ENCODE measurements around the gene CMTM5.

CMTM5 gene

DNA sequence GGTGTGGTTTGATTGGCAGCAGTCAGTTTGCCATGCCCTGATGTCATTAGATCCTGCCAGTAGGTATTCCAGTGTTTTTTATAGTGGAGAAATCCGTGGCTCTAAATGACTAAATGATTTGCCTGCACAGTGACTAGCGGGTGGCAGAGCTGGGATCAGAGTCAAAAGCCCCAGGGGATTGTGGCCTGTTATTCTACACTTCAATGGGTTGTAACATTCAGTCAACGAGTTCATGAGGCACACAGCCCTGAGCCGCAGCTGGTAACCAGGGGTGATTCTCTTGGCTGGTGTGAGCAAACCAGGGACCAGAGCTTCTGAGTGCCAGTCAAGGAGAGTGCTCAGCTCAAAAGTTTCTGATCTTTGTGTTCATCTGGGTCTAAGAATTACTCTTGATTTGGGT is 29.4 kb downstream of the CMTM5 start:
- Histone ChIP-seq H3K4me3 (ENCODE audit: low read depth in 1 of 2, low read length in 2 of 2) (no peak overlapping the region), H3K4me2 (ENCODE audit: insufficient read depth, low read length) (no peak overlapping the region), H3K79me2 (ENCODE audit: insufficient read depth, low read length) (no peaks in the 10 kb centered on the region), H3K4me1 (ENCODE audit: insufficient read depth, low read length) (no peaks in the 10 kb centered on the region), H4K20me1 (ENCODE audit: insufficient read depth, low read length) (no peaks in the 10 kb centered on the region; the same call in 1 of the 2 replicates), H3K27ac (ENCODE audit: low read length) (no peak overlapping the region), H2AFZ (ENCODE audit: low read depth, low read length) (no peak overlapping the region), H3K36me3 (ENCODE audit: insufficient read depth, low read length) (no peaks in the 10 kb centered on the region), H3K27me3 (ENCODE audit: insufficient read depth, low read length, poor library complexity) (peaks cover 33% of the 10 kb centered on the region), H3K9ac (ENCODE audit: low read depth, low read length) (no peak overlapping the region), H3K9me3 (ENCODE audit: insufficient read depth, low read length, severe bottlenecking) (no peaks in the 10 kb centered on the region)
- no peak for TF ChIP-seq EZH2 (IDR thresholded peaks at IDR 0.05; ENCODE audit: borderline replicate concordance, low read depth, low read length, severe bottlenecking)
- TF ChIP-seq, protein P1, sequence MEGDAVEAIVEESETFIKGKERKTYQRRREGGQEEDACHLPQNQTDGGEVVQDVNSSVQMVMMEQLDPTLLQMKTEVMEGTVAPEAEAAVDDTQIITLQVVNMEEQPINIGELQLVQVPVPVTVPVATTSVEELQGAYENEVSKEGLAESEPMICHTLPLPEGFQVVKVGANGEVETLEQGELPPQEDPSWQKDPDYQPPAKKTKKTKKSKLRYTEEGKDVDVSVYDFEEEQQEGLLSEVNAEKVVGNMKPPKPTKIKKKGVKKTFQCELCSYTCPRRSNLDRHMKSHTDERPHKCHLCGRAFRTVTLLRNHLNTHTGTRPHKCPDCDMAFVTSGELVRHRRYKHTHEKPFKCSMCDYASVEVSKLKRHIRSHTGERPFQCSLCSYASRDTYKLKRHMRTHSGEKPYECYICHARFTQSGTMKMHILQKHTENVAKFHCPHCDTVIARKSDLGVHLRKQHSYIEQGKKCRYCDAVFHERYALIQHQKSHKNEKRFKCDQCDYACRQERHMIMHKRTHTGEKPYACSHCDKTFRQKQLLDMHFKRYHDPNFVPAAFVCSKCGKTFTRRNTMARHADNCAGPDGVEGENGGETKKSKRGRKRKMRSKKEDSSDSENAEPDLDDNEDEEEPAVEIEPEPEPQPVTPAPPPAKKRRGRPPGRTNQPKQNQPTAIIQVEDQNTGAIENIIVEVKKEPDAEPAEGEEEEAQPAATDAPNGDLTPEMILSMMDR (IDR thresholded peaks at IDR 0.05; ENCODE audit: borderline replicate concordance, extremely low read depth, low read length, poor library complexity, severe bottlenecking), result no peak
- no peak for DNase-seq
- ATAC-seq (ENCODE audit: insufficient read depth, low read depth), result peak; percentile 33; the same call in 1 of the 3 replicates

DNA sequence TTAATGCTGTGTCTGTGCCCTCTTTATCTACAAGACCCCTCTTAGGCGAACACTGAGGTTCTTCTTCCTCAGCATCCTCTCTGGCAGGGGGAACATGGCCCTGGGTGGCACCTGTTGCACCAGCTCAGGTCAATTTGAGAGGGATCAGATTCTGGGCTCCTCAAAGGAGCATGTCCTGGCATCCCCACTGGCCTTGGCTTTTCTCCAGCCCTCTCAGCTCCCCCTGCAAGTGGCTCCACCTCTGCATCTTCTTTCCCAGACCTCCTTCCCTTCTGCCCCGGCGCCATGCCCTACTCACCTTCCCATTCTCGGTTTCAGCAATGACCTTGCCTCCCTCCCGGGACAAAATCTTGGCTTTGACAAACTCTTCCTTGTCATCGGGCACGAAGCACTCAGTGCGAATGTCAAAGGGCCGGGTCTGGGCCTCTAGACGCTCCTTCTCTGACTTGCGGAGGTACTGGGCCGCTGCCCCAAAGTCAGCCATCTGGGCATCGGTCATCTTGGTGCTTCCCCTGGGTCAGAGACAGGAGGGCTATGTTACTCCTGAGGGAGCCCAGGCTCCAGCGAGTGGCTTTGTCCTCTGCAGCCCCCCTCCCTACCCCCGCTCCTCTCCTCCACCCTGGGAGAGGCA is 30.0 kb downstream of the CMTM5 start:
- ATAC-seq (ENCODE audit: insufficient read depth, low read depth), result no peak
- Histone ChIP-seq H3K4me2 (ENCODE audit: insufficient read depth, low read length) (no peak overlapping the region), H4K20me1 (ENCODE audit: insufficient read depth, low read length) (no peaks in the 10 kb centered on the region; the same call in none of the 2 replicates), H3K36me3 (ENCODE audit: insufficient read depth, low read length) (no peaks in the 10 kb centered on the region), H3K9ac (ENCODE audit: low read depth, low read length) (no peak overlapping the region), H2AFZ (ENCODE audit: low read depth, low read length) (no peak overlapping the region), H3K27me3 (ENCODE audit: insufficient read depth, low read length, poor library complexity) (peaks cover 33% of the 10 kb centered on the region), H3K4me3 (ENCODE audit: low read depth in 1 of 2, low read length in 2 of 2) (no peak overlapping the region), H3K27ac (ENCODE audit: low read length) (no peak overlapping the region), H3K9me3 (ENCODE audit: insufficient read depth, low read length, severe bottlenecking) (no peaks in the 10 kb centered on the region), H3K4me1 (ENCODE audit: insufficient read depth, low read length) (no peaks in the 10 kb centered on the region), H3K79me2 (ENCODE audit: insufficient read depth, low read length) (no peaks in the 10 kb centered on the region)
- no peak for DNase-seq
- TF ChIP-seq EZH2 (IDR thresholded peaks at IDR 0.05; ENCODE audit: borderline replicate concordance, low read depth, low read length, severe bottlenecking), result no peak
- TF ChIP-seq, protein P1 (IDR thresholded peaks at IDR 0.05; ENCODE audit: borderline replicate concordance, extremely low read depth, low read length, poor library complexity, severe bottlenecking), result no peak

DNA sequence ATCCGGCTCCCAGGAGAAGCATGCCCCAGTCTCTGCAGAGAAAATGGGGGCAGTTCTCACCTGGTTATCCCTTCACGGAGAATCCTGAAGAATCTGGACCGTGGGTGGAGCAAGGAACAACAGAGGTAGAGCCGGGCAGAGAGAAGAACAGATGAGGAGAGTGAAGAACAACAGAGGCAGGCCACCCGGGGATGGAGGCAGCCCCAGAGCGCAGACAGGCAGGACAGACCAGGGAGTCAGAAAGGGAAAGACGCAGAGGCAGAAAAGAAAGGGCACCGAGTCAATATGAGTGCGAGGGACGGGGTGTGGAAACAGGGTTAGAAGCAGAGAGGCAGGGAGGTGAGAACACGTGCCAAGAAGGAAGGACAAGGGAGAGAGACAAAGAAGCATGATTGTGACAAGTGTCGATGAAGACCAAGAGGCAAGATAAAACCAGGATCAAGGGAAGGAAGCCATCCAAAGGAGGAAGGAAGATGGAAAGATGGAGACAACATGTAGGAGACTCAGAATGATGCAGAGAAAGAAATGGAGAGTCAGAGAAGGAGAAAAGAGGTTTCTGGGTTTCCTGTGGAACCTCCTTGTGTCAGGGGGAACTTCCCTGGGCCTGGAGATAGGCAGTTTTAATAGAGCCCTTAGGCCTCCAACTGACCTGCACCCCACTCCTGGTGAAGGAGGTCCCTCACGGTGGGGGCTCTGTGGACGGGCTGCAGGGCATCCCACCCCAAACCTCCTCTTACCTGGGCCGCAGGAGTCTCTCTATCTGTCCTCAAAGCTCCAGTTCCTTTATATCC is 30.9 kb downstream of the CMTM5 start, which contains the start of gene MYH6:
TSS of gene MYH6 (minus strand) at position 758 of the 791 bp plus-strand sequence. CDS start 1,050 bp downstream, outside the sequence.
- Histone ChIP-seq H3K4me3 (ENCODE audit: low read depth in 1 of 2, low read length in 2 of 2) (no peak within 1 kb of the TSS), H3K36me3 (ENCODE audit: insufficient read depth, low read length) (no peaks in the 10 kb centered on the region), H4K20me1 (ENCODE audit: insufficient read depth, low read length) (no peaks in the 10 kb centered on the region; the same call in none of the 2 replicates), H3K27me3 (ENCODE audit: insufficient read depth, low read length, poor library complexity) (peaks cover 33% of the 10 kb centered on the region), H3K9me3 (ENCODE audit: insufficient read depth, low read length, severe bottlenecking) (no peaks in the 10 kb centered on the region), H3K4me2 (ENCODE audit: insufficient read depth, low read length) (no peak within 1 kb of the TSS), H3K27ac (ENCODE audit: low read length) (no peak within 1 kb of the TSS), H3K79me2 (ENCODE audit: insufficient read depth, low read length) (no peaks in the 10 kb centered on the region), H3K9ac (ENCODE audit: low read depth, low read length) (no peak within 1 kb of the TSS), H2AFZ (ENCODE audit: low read depth, low read length) (no peak within 1 kb of the TSS), H3K4me1 (ENCODE audit: insufficient read depth, low read length) (no peaks in the 10 kb centered on the region)
- TF ChIP-seq EZH2 (IDR thresholded peaks at IDR 0.05; ENCODE audit: borderline replicate concordance, low read depth, low read length, severe bottlenecking), result no peak
- TF ChIP-seq, protein P1 (IDR thresholded peaks at IDR 0.05; ENCODE audit: borderline replicate concordance, extremely low read depth, low read length, poor library complexity, severe bottlenecking), result no peak
- ATAC-seq (ENCODE audit: insufficient read depth, low read depth), result no peak
- no peak for DNase-seq

Data from DND-41 (cell line).